HepG2 (cell line): ENCODE measurements around the gene MAP3K3. TPM values are rescaled to one million over a fixed set of nuclear protein-coding genes. Genes with fewer than 3 reads are reported as not detected.
"Not testable (repeated sequence)": the region's sequence is repeated elsewhere in the genome, so short reads cannot be mapped to it uniquely, and the experiment has no call there.

Experiments
- ATAC-seq: fragments of 200-7000 bp; cut with Tn5 transposase; 3 replicates; pipeline ENCODE4 v1.9.1; 2020; ENCODE audit warnings: mild to moderate bottlenecking, moderate library complexity
- BruUV-seq: library from RNA; stranded (reverse); fragments of 400-500 nt; replicated peaks from 2 replicates; lab custom pipeline; 2021; lab: Mats Ljungman, UMichigan
- CTCF ChIA-PET: fragments of 300-600 bp; formaldehyde crosslinking; extraction: SDS; loops from one replicate; lab custom pipeline; 2021; ENCODE audit warnings: low total read pairs, inconsistent platforms, low intra/inter-chr PET ratio; lab: Yijun Ruan, JAX
- POLR2A ChIA-PET: fragments of 350-600 bp; sonication (Branson Sonifier 250); formaldehyde crosslinking; loops from one replicate; lab custom pipeline; 2020; ENCODE audit warnings: antibody characterized with exemption, inconsistent platforms; lab: Yijun Ruan, JAX
- DNase-seq: peaks from one replicate; pipeline ENCODE4 v3.0.0-alpha.2; 2015; ENCODE audit warnings: low spot score
- FAIRE-seq: peaks from 3 replicates; lab custom pipeline; 2011; peaks lifted over from hg19 to GRCh38; lab: Jason Lieb, UNC
- H2AFZ ChIP-seq: one replicate; pipeline ENCODE4 v1.6.1; 2011; ENCODE audit warnings: low read length, inconsistent platforms
- H3K27ac ChIP-seq: fragments of 300-600 bp; 3 replicates; pipeline ENCODE4 v1.8.0; 2011; ENCODE audit warnings: mixed run types, mild to moderate bottlenecking, mixed read lengths, low read length, inconsistent platforms; ENCODE audit not compliant: insufficient read depth; ENCODE audit errors: extremely low read length
- H3K27me3 ChIP-seq, 2 experiments: fragments of 200-600 bp in 1 of 2; 2 replicates in 1 of 2; 3 replicates in 1 of 2; pipeline versions ENCODE4 v1.6.0 to v1.8.0; 2011; ENCODE audit warnings: low read length in 2 of 2, mild to moderate bottlenecking in 2 of 2, moderate library complexity in 2 of 2, inconsistent platforms in 1 of 2; ENCODE audit not compliant: insufficient read depth in 2 of 2, control insufficient read depth in 1 of 2
- H3K36me3 ChIP-seq, 2 experiments: fragments of 200-600 bp in 1 of 2; replicated peaks in 1 of 2; 2 replicates in 1 of 2; 3 replicates in 1 of 2; pipeline versions ENCODE4 v1.5.1 to v1.8.0; 2011; ENCODE audit warnings: low read length in 2 of 2, inconsistent platforms in 1 of 2; ENCODE audit not compliant: insufficient read depth in 2 of 2, control insufficient read depth in 1 of 2
- H3K4me1 ChIP-seq: 2 replicates; pipeline ENCODE4 v1.5.1; 2012; ENCODE audit warnings: low read length, inconsistent platforms; ENCODE audit not compliant: insufficient read depth
- H3K4me2 ChIP-seq: 2 replicates; pipeline ENCODE4 v1.6.0; 2011; ENCODE audit warnings: low read depth, low read length, inconsistent platforms
- H3K4me3 ChIP-seq, 3 experiments: fragments of 200-600 bp in 1 of 3; sonication (generic), shearing (Covaris generic) in 1 of 3; replicated peaks in 1 of 3; 2 replicates each; pipeline ENCODE4 v1.5.1; 2011 to 2016; ENCODE audit warnings: low read length in 3 of 3, inconsistent platforms in 2 of 3, low read depth in 2 of 3, mild to moderate bottlenecking in 2 of 3, control low read depth in 1 of 3, mixed read lengths in 1 of 3; ENCODE audit not compliant: insufficient read depth in 1 of 3
- H3K79me2 ChIP-seq: one replicate; pipeline ENCODE4 v1.6.1; 2011; ENCODE audit warnings: low read length, inconsistent platforms; ENCODE audit not compliant: insufficient read depth
- H3K9ac ChIP-seq: 2 replicates; pipeline ENCODE4 v1.6.0; 2011; ENCODE audit warnings: mild to moderate bottlenecking, low read depth, low read length, inconsistent platforms; ENCODE audit not compliant: insufficient read depth
- H3K9me3 ChIP-seq: 2 replicates; pipeline ENCODE4 v1.5.1; 2012; ENCODE audit warnings: mild to moderate bottlenecking, low read length
- H4K20me1 ChIP-seq: 2 replicates; pipeline ENCODE4 v1.6.0; 2011; ENCODE audit warnings: inconsistent platforms, mild to moderate bottlenecking, low read length, moderate library complexity; ENCODE audit not compliant: insufficient read depth
- ATF7 ChIP-seq, 2 experiments: fragments of 450-650 bp in 1 of 2; sonication (generic) in 1 of 2; formaldehyde crosslinking in 1 of 2; IDR thresholded peaks; 2 replicates each; pipeline versions ENCODE4 v1.4.0 to v1.6.1; 2016 to 2020; ENCODE audit warnings: antibody characterized with exemption in 1 of 2, mild to moderate bottlenecking in 1 of 2, missing genetic modification reagents in 1 of 2
- CEBPG ChIP-seq: IDR thresholded peaks from 2 replicates; pipeline ENCODE4 v1.6.1; 2016
- MYC ChIP-seq: sonication (generic); formaldehyde crosslinking; IDR thresholded peaks from 2 replicates; pipeline ENCODE4 v1.9.0; 2021; ENCODE audit warnings: missing genetic modification reagents, borderline replicate concordance
- PITX1 ChIP-seq: sonication (generic); formaldehyde crosslinking; IDR thresholded peaks from 2 replicates; pipeline ENCODE4 v1.5.1; 2020; ENCODE audit warnings: mild to moderate bottlenecking, missing genetic modification reagents
- TSC22D2 ChIP-seq: sonication (generic); formaldehyde crosslinking; IDR thresholded peaks from 2 replicates; pipeline ENCODE4 v1.5.1; 2020; ENCODE audit warnings: missing genetic modification reagents, mild to moderate bottlenecking, borderline replicate concordance
- ZNF441 ChIP-seq: sonication (generic); formaldehyde crosslinking; IDR thresholded peaks from 2 replicates; pipeline ENCODE4 v1.7.0; 2021; ENCODE audit warnings: missing genetic modification reagents, borderline replicate concordance
- ZNF713 ChIP-seq: sonication (generic); formaldehyde crosslinking; IDR thresholded peaks from 2 replicates; pipeline ENCODE4 v1.4.0; 2020; ENCODE audit warnings: mild to moderate bottlenecking, missing genetic modification reagents
- ZZZ3 ChIP-seq: sonication (generic); formaldehyde crosslinking; IDR thresholded peaks from 2 replicates; pipeline ENCODE4 v1.4.0; 2020; ENCODE audit warnings: missing genetic modification reagents, mild to moderate bottlenecking, borderline replicate concordance
- WGBS: methylation state at CpG from one replicate; pipeline ENCODE4 v1.1.6; 2017; ENCODE audit warnings: low lambda C conversion rate; 5-methylcytosine and 5-hydroxymethylcytosine counted together
- in situ Hi-C: cut with HindIII; loops from 2 replicates; pipeline ENCODE4 v1.10.0; 2017; ENCODE audit warnings: low pct_unique_long_range_greater_than_20kb; ENCODE audit not compliant: extremely low pct_ligation_motif_present
- intact Hi-C: fragments of 100-400 bp; cut with micrococcal nuclease; formaldehyde crosslinking; loops from one replicate; pipeline ENCODE4 v1.10.0; 2022; ENCODE audit not compliant: unreplicated experiment
- polyA plus RNA-seq, 8 experiments: library from polyadenylated mRNA; depleted of rRNA in 3 of 8; stranded (reverse) in 7 of 8; unstranded in 1 of 8; fragments of >200 nt; fragmentation: Illumina TruSeq in 4 of 8; extraction: Trizol in 4 of 8; gene quantifications; 2 replicates each; pipeline versions ENCODE4 v1.2.1 to v1.2.3, GENCODE V29; 2011 to 2016; ENCODE audit warnings: low read depth in 4 of 8, missing spikeins in 1 of 8, mixed read lengths in 1 of 8; ENCODE audit not compliant: insufficient read depth in 1 of 8
- total RNA-seq, 5 experiments: library from RNA; depleted of rRNA; stranded (reverse); fragments of >200 nt; fragmentation: Illumina TruSeq; extraction: Trizol; gene quantifications; 2 replicates each; pipeline ENCODE4 v1.2.3, GENCODE V29; 2016; ENCODE audit warnings: low read depth in 1 of 5
- TF ChIP-seq, protein P1 (sequence below): sonication (generic); formaldehyde crosslinking; conservative IDR thresholded peaks from 2 replicates; pipeline ENCODE4 v1.8.0; 2022; ENCODE audit warnings: low read depth, missing genetic modification reagents
- TF ChIP-seq, protein P2 (sequence below): sonication (generic); formaldehyde crosslinking; IDR thresholded peaks from 2 replicates; pipeline ENCODE4 v1.9.0; 2021; ENCODE audit warnings: missing genetic modification reagents, borderline replicate concordance
- TF ChIP-seq, protein P3 (sequence below): sonication (generic); formaldehyde crosslinking; IDR thresholded peaks from 2 replicates; pipeline ENCODE4 v1.5.1; 2020; ENCODE audit warnings: missing genetic modification reagents, mild to moderate bottlenecking, borderline replicate concordance

MAP3K3 gene
- total and polyA plus RNA-seq, 2 of the 13 experiments (the other 11 are each of a cell fraction or from before 2014, with no cell fraction given): 17.7 to 21.8 TPM

DNA sequence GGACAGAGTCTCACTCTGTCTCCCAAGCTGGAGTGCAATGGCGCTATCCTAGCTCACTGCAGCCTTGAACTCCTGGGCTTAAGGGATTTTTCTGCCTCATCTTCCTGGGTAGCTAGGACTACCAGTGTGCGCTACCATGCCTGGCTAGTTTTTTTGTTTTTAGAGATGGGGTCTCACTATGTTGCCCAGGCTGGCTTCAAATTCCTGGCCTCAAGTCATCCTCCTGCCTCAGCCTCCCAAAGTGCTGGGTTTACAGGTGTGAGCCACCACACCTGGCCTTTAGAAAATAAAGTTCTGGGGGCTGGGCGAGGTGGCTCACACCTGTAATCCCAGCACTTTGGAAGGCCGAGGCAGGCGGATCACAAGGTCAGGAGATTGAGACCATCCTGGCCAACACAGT lies 98.0 kb downstream of the MAP3K3 start:
- not testable (repeated sequence) for H3K4me3 ChIP-seq

DNA sequence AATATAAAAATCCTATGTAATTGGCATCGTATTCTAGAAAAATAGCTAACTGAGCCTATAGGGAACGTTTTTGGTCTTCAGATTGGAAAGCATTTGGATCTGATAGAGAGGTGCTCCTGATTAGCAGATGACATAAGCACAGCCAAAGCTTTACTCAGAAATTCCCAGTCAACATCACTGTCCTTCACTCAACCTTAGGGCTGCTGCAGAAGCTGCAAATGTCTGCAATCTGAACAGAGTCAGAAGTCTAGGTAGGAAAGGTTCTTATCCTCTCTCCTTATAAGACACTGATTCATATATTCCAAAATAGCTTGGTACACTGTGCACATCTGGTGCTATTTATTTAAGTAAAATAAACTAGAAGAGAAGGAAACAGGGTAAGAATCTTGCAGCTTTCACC lies 100.2 kb downstream of the MAP3K3 start:
- H3K9ac ChIP-seq: no peak overlapping the region
- no TSS peak for BruUV-seq
- ChIA-PET POLR2A (interaction anchor here (1.7 kb wide), 1 partner anchor 20 kb away, joined by 3 read pairs; no protein-coding TSS in a partner anchor), CTCF (no interaction called here)
- H3K27me3 ChIP-seq: no peaks in the 10 kb centered on the region
- no peaks in the 10 kb centered on the region for H3K79me2 ChIP-seq
- H2AFZ ChIP-seq: no peak overlapping the region
- 69% methylated on average over 2 of the region's 2 CpGs for WGBS
- H3K4me3 ChIP-seq: no peak overlapping the region
- H3K9me3 ChIP-seq: no peaks in the 10 kb centered on the region
- H3K4me1 ChIP-seq: no peaks in the 10 kb centered on the region
- intact Hi-C loops (no loop called here), in situ Hi-C loops (no loop called here)
- ATAC-seq (no peak), DNase-seq (no peak), FAIRE-seq (no peak)
- H3K36me3 ChIP-seq: no peaks in the 10 kb centered on the region; a peak in 1 of 5 replicates
- H3K27ac ChIP-seq: no peak overlapping the region
- H3K4me2 ChIP-seq: no peak overlapping the region
- H4K20me1 ChIP-seq: no peaks in the 10 kb centered on the region
- no peak for TF ChIP-seq PITX1 (CRISPR knock-in tag)
- no peak for TF ChIP-seq ATF7 (IDR thresholded peaks at IDR 0.05)
- TF ChIP-seq ATF7 (CRISPR knock-in tag; IDR thresholded peaks at IDR 0.05): no peak
- TF ChIP-seq, protein P1, sequence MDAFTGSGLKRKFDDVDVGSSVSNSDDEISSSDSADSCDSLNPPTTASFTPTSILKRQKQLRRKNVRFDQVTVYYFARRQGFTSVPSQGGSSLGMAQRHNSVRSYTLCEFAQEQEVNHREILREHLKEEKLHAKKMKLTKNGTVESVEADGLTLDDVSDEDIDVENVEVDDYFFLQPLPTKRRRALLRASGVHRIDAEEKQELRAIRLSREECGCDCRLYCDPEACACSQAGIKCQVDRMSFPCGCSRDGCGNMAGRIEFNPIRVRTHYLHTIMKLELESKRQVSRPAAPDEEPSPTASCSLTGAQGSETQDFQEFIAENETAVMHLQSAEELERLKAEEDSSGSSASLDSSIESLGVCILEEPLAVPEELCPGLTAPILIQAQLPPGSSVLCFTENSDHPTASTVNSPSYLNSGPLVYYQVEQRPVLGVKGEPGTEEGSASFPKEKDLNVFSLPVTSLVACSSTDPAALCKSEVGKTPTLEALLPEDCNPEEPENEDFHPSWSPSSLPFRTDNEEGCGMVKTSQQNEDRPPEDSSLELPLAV (CRISPR knock-in tag): no peak
- TF ChIP-seq TSC22D2 (CRISPR knock-in tag): no peak
- TF ChIP-seq MYC (CRISPR knock-in tag): no peak
- no peak for TF ChIP-seq ZNF441 (CRISPR knock-in tag)
- no peak for TF ChIP-seq ZZZ3
- TF ChIP-seq, protein P2, sequence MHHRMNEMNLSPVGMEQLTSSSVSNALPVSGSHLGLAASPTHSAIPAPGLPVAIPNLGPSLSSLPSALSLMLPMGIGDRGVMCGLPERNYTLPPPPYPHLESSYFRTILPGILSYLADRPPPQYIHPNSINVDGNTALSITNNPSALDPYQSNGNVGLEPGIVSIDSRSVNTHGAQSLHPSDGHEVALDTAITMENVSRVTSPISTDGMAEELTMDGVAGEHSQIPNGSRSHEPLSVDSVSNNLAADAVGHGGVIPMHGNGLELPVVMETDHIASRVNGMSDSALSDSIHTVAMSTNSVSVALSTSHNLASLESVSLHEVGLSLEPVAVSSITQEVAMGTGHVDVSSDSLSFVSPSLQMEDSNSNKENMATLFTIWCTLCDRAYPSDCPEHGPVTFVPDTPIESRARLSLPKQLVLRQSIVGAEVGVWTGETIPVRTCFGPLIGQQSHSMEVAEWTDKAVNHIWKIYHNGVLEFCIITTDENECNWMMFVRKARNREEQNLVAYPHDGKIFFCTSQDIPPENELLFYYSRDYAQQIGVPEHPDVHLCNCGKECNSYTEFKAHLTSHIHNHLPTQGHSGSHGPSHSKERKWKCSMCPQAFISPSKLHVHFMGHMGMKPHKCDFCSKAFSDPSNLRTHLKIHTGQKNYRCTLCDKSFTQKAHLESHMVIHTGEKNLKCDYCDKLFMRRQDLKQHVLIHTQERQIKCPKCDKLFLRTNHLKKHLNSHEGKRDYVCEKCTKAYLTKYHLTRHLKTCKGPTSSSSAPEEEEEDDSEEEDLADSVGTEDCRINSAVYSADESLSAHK (CRISPR knock-in tag): no peak
- TF ChIP-seq, protein P3, sequence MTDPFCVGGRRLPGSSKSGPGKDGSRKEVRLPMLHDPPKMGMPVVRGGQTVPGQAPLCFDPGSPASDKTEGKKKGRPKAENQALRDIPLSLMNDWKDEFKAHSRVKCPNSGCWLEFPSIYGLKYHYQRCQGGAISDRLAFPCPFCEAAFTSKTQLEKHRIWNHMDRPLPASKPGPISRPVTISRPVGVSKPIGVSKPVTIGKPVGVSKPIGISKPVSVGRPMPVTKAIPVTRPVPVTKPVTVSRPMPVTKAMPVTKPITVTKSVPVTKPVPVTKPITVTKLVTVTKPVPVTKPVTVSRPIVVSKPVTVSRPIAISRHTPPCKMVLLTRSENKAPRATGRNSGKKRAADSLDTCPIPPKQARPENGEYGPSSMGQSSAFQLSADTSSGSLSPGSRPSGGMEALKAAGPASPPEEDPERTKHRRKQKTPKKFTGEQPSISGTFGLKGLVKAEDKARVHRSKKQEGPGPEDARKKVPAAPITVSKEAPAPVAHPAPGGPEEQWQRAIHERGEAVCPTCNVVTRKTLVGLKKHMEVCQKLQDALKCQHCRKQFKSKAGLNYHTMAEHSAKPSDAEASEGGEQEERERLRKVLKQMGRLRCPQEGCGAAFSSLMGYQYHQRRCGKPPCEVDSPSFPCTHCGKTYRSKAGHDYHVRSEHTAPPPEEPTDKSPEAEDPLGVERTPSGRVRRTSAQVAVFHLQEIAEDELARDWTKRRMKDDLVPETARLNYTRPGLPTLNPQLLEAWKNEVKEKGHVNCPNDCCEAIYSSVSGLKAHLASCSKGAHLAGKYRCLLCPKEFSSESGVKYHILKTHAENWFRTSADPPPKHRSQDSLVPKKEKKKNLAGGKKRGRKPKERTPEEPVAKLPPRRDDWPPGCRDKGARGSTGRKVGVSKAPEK: no peak
- TF ChIP-seq CEBPG: no peak
- TF ChIP-seq ZNF713: no peak

More for the DNA sequence above, 98.0 kb downstream of the MAP3K3 start:
- CTCF ChIA-PET, BruUV-seq, H2AFZ ChIP-seq, H3K27ac ChIP-seq, H3K36me3 ChIP-seq, H3K9me3 ChIP-seq, ATAC-seq, H3K27me3 ChIP-seq, DNase-seq, H3K4me1 ChIP-seq, in situ Hi-C loops, H3K9ac ChIP-seq, H3K4me2 ChIP-seq, H3K79me2 ChIP-seq, H4K20me1 ChIP-seq, FAIRE-seq, intact Hi-C loops, POLR2A ChIA-PET: not testable (repeated sequence)
- WGBS: over 99% methylated on average over 5 of the region's 5 CpGs
